ENCODE data around the gene ONECUT3.

Gene ONECUT3

GRCh38 chr19:1739960-1740629 lies 13.2 kb upstream of the ONECUT3 start:
- DNase-seq (ENCODE audit: low read depth in 3 of 3), result no peak

DNA sequence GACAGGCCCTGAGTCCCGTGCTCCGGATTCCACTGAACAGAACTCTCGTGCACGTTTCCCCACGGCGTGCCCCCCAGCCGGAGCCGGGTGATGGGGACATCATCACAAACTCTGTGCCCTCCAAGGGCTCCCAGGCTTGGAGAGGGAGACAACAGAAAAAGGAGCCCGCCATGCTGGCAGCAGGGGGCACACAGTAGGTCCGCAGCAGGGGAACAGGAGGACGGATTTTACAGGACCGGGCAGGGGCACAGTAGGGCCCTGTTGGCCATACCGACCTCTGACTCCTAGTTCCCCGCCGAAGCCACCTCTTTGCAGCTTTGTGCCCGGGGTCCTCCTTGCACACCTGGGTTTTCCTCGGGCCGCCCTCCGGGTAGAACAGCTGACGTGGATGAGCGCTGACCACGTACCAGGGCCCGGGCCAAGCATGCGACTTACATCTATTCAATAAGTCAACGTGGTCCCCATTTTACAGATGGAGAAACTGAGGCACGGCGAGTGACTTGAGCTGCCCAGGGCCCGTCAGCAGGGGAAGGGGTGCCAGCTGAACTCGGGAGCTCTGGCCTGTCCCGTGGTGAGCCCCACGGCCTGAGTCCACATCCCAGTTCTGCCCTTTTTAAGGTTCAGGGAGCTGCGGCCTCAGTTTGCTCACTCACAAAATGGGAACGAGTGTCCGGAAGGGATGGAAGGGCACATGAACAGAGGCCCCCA lies 10.2 kb upstream of the ONECUT3 start:
- DNase-seq (ENCODE audit: low read depth in 3 of 3), result no peak

- DNase-seq (ENCODE audit: low read depth in 3 of 3), result no peak
These were observed 9.1 kb upstream of the ONECUT3 start for GRCh38 chr19:1744133-1744665.

DNA sequence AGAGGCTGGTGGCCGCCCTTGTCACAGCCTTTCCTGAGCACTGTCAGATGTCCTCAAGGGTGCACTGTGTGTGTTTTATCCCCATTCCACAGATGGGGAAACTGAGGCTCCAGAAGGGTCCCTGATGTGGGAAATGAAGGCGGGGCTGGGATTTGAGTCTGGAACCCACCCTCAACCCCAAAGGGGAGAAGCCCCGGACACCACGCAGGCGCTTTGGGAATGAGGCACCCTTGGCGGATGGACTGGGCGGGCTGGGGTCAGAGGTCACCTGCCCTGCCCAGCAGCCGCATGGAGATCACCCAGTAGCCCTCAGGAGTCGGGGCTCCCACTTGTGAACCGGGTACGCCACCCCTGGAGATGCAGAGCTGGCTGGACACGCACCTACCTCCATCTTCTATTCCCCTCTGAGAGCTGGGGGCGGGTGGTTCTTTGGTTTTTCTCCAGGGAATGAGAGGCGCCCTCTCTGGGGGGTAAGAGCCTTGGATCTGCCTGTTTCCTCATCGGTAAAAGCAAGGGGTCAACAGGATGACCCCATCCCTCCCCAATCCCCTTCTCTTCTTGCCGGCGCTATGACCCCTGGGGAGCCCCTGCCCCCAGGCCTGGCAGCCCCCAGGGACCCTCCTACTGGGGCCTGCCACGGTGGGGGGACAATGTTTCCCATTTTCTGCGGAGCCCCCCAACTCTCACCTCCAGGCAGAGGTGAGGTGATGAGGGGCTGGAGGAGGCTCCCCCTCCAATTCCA lies 8.3 kb upstream of the ONECUT3 start:
- DNase-seq (ENCODE audit: low read depth in 3 of 3), result no peak

DNA sequence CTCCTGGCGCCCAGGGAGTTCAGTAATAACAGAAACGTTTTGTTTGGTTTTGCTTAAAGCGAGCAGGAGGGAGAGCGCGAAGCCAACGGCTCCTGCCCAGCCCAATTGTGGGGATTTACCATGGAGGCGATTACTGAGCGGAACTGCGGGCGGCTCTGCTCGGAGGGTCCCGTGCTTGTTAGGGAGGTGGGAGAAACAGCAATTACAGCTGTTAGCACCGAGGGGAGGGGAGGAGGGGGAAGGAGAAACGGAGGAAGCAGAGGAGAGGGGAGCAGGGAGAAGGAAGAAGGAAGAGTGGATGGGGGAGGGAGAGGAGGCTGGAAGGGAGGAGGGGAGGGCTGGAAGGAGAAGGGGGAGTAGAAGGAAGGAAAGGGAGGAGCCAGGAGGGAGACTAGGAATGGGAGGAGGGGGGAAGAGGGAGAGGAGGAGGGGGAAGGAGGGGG lies 7.7 kb upstream of the ONECUT3 start:
- no peak for DNase-seq (ENCODE audit: low read depth in 3 of 3)

GRCh38 chr19:1746401-1747284 lies 6.7 kb upstream of the ONECUT3 start:
- no peak for DNase-seq (ENCODE audit: low read depth in 3 of 3)

GRCh38 chr19:1747285-1748114 lies 5.8 kb upstream of the ONECUT3 start:
- peak in 1 of 3 donors; percentile 16 for DNase-seq (ENCODE audit: low read depth in 3 of 3)

GRCh38 chr19:1748115-1748872 lies 5.0 kb upstream of the ONECUT3 start:
- no peak for DNase-seq (ENCODE audit: low read depth in 3 of 3)

GRCh38 chr19:1748873-1749341 lies 4.4 kb upstream of the ONECUT3 start:
- no peak for DNase-seq (ENCODE audit: low read depth in 3 of 3)

DNA sequence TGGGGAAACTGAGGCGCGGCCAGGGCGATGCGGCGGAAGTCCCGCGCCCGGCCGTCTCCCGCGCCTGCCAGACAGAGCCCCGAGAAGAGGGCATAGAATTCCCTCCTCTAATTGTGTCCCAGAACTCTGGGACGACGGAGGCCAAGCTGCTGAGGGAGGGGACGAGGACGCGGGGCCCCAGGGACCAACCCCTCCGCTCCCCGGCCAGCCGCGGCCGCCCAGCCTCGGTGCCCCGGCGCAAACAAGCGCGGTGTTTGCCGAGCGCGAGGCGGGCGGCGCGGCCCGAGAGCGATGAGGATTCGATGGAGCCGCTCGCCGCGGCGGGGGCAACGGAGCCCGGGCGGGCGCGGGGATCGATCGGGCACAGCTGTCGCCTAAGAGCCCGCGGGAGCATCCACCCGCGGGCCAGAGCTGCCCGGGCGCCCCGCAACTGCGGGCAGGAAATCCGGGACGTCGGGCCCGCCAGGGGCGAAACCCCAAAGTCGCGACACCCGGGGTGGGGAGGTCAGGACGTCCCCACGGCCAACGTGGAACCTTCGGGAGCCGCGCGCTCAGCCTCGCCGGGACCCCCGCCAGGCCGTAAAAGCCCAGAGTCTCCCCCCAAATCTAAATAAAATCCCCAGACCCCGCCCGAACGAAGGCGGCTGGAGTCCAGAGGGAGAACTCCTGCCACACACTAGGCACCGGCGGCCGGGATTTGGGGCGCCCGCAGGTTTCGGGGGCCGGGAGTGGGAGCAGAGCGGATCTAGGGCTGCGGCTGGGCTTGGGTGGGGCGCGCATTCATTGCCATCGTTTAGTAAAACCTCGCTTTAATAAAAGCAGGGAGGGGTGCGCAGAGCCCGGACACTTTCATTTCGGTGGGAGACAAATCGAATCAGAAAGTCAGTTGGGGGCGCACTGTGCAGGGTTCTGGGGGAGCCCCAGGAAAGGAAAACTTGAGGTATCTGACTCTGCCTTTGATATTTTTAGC lies 3.6 kb upstream of the ONECUT3 start:
- no peak for DNase-seq (ENCODE audit: low read depth in 3 of 3)

GRCh38 chr19:1750343-1751021 lies 2.8 kb upstream of the ONECUT3 start:
- DNase-seq (ENCODE audit: low read depth in 3 of 3), result no peak

GRCh38 chr19:1751367-1752008 lies 1.8 kb upstream of the ONECUT3 start:
- no peak for DNase-seq (ENCODE audit: low read depth in 3 of 3)

GRCh38 chr19:1752009-1752756 lies 1.1 kb upstream of the ONECUT3 start:
- DNase-seq (ENCODE audit: low read depth in 3 of 3), result no peak

- no peak for DNase-seq (ENCODE audit: low read depth in 3 of 3)
These were observed 821 bp downstream of the ONECUT3 start for GRCh38 chr19:1754018-1754635.

DNA sequence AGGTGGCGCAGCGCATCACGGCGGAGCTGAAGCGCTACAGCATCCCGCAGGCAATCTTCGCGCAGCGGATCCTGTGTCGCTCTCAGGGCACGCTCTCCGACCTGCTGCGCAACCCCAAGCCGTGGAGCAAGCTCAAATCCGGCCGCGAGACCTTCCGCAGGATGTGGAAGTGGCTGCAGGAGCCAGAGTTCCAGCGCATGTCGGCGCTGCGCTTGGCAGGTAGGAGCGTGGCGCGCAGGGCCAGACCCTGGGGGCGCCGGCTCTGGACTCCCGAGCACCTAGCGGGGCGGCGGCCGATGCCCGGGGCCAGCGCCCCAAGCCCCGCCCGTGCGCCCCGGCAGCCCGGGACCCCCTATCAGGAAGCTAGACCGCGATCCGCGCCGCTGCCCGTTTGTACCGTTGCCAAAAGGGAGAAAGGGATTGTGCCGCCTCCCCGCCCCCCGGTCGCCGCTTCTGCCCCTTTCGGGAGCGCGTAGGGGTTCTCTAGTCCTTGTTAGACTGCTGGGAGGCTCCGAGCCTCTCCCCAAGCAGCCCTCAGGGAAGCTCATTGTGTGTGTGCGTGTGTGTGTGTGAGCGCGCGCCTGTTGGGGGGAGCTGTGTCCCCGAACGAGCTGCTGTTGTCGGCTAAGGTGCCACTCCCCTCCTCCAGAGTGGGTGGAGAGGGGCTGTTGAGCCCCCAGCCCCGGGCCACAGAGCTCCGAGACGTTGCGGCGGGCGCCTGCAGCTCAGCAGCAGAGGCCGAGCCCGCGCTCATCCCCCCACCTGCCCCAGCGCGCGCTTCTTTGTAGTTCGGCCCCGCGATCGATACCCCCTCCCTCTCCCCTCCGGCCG lies 1.5 kb downstream of the ONECUT3 start:
- no peak for DNase-seq (ENCODE audit: low read depth in 3 of 3)
